ENCODE measurements around the gene RSAD2. TPM values are rescaled to one million over a fixed set of nuclear protein-coding genes. Genes with fewer than 3 reads are reported as not detected.

Gene RSAD2
- total and polyA plus RNA-seq, 9 of the 15 experiments (the other 6 are each of a cell fraction or from before 2014, with no cell fraction given), result 0.15 to 1.4 (median 0.28) TPM

GRCh38 chr2:6832596-6833299 lies 44.8 kb upstream of the RSAD2 start:
- in situ Hi-C loops (cut with MboI) (loop anchor here (25.0 kb wide), 1 partner anchor 180 kb away; no protein-coding TSS in a partner anchor), intact Hi-C loops (cut with micrococcal nuclease) (no loop called here)
- Histone ChIP-seq H3K9me1 (ENCODE audit: control insufficient read depth, insufficient read depth, low read length) (no peaks in the 10 kb centered on the region), H3K4me2 (ENCODE audit: insufficient read depth, low read length) (no peak overlapping the region), H4K20me1 (replicated peaks; ENCODE audit: control insufficient read depth, insufficient read depth, low read length) (no peaks in the 10 kb centered on the region), H3K4me3 (no peak overlapping the region), H3K79me2 (ENCODE audit: control insufficient read depth, insufficient read depth, low read length) (no peaks in the 10 kb centered on the region), H3K27me3 (ENCODE audit: control insufficient read depth in 2 of 2, insufficient read depth in 2 of 2, low read length in 2 of 2) (no peaks in the 10 kb centered on the region), H3K9ac (ENCODE audit: insufficient read depth in 1 of 2, low read depth in 2 of 2, low read length in 2 of 2) (no peak overlapping the region), H3K9me3 (replicated peaks; ENCODE audit: control insufficient read depth, insufficient read depth, low read depth, low read length) (peaks cover 4% of the 10 kb centered on the region), H2AFZ (ENCODE audit: low read depth, low read length) (no peak overlapping the region), H3K27ac (ENCODE audit: extremely low read depth, low read depth, low read length) (no peak overlapping the region), H3K36me3 (ENCODE audit: control insufficient read depth, insufficient read depth, low read length) (no peaks in the 10 kb centered on the region), H3K4me1 (replicated peaks in 1 of 2; ENCODE audit: control insufficient read depth in 2 of 2, insufficient read depth in 2 of 2, low read length in 2 of 2) (peaks cover 0 to 6% of the 10 kb centered on the region in 2 experiments; a peak in 1 of 5 replicates)
- DNase-seq (ENCODE audit: extremely low read depth in 1 of 4, low spot score in 3 of 4) (no peak), ATAC-seq (no peak), FAIRE-seq (no peak)
- 19% methylated on average over 2 of the region's 2 CpGs for WGBS (ENCODE audit: insufficient coverage, low coverage, missing lambda C conversion rate)
- ChIA-PET CTCF (ENCODE audit: low intra/inter-chr PET ratio) (no interaction called here), POLR2A (interaction anchor here (0.7 kb wide), 1 partner anchor 51 kb away, joined by 3 read pairs; no protein-coding TSS in a partner anchor)
- no TSS peak for BruUV-seq (replicated peaks)
- TF ChIP-seq FOXM1 (IDR thresholded peaks at IDR 0.05; ENCODE audit: low read depth), result peak; percentile 54; the same call in 1 of the 2 replicates
- no peak for TF ChIP-seq FOXM1 (CRISPR knock-in tag; IDR thresholded peaks at IDR 0.05; ENCODE audit: low read depth)
- TF ChIP-seq HDAC1 (IDR thresholded peaks at IDR 0.05), result 0 out of 4 replicates have a peak, but pooled peaks of 1 of the 2 experiments have one; percentile 20
- TF ChIP-seq ELK3 (CRISPR knock-in tag; IDR thresholded peaks at IDR 0.05), result no peak
- TF ChIP-seq ZBTB40 (IDR thresholded peaks at IDR 0.05), result peak; percentile 58; the same call in 1 of the 2 replicates
- no peak for TF ChIP-seq ZBTB40 (CRISPR knock-in tag; IDR thresholded peaks at IDR 0.05)
- TF ChIP-seq ZNF512 (tag; IDR thresholded peaks at IDR 0.05), result peak; percentile 77
